HepG2 (cell line): Measurements from ENCODE around the gene LONP1. TPM values are rescaled to one million over a fixed set of nuclear protein-coding genes. Genes with fewer than 3 reads are reported as not detected.

Experiments used
- CEBPB ChIP-seq: IDR thresholded peaks from 2 replicates; pipeline ENCODE4 v1.6.1; 2011; ENCODE audit warnings: low read depth, low read length, improper control_type of control experiment, borderline replicate concordance
- CSRNP1 ChIP-seq: sonication (generic); formaldehyde crosslinking; IDR thresholded peaks from 2 replicates; pipeline ENCODE4 v1.8.1; 2023; ENCODE audit warnings: mild to moderate bottlenecking, missing genetic modification reagents
- CSRNP2 ChIP-seq: sonication (generic); formaldehyde crosslinking; conservative IDR thresholded peaks from 2 replicates; pipeline ENCODE4 v1.8.0; 2022; ENCODE audit warnings: low read depth, missing genetic modification reagents
- FOXK2 ChIP-seq: fragments of 450-650 bp; IDR thresholded peaks from 2 replicates; pipeline ENCODE4 v1.6.1; 2016
- GLI4 ChIP-seq: sonication (generic); formaldehyde crosslinking; IDR thresholded peaks from 2 replicates; pipeline ENCODE4 v1.5.1; 2020; ENCODE audit warnings: missing genetic modification reagents, mild to moderate bottlenecking, moderate library complexity, borderline replicate concordance
- HNF1B ChIP-seq: sonication (generic); formaldehyde crosslinking; IDR thresholded peaks from 2 replicates; pipeline ENCODE4 v1.5.1; 2020; ENCODE audit warnings: mild to moderate bottlenecking, moderate library complexity, missing genetic modification reagents
- SALL1 ChIP-seq: sonication (generic); formaldehyde crosslinking; IDR thresholded peaks from 2 replicates; pipeline ENCODE4 v1.8.0; 2022; ENCODE audit warnings: mild to moderate bottlenecking, missing genetic modification reagents
- SIX4 ChIP-seq: sonication (generic); formaldehyde crosslinking; IDR thresholded peaks from 2 replicates; pipeline ENCODE4 v1.4.0; 2020; ENCODE audit warnings: missing genetic modification reagents
- SMAD3 ChIP-seq: sonication (generic); formaldehyde crosslinking; IDR thresholded peaks from 2 replicates; pipeline ENCODE4 v1.4.0; 2020; ENCODE audit warnings: missing genetic modification reagents
- SMC3 ChIP-seq: IDR thresholded peaks from 2 replicates; pipeline ENCODE4 v1.6.1; 2011; ENCODE audit warnings: low read length, improper control_type of control experiment
- THAP11 ChIP-seq: IDR thresholded peaks from 2 replicates; pipeline ENCODE4 v1.6.1; 2016; ENCODE audit warnings: missing biosample characterization, missing genetic modification reagents
- XBP1 ChIP-seq: sonication (generic); formaldehyde crosslinking; IDR thresholded peaks from 2 replicates; pipeline ENCODE4 v1.5.0; 2020; ENCODE audit warnings: missing genetic modification reagents
- ZBTB33 ChIP-seq: sonication (generic); formaldehyde crosslinking; IDR thresholded peaks from 2 replicates; pipeline ENCODE4 v1.4.0; 2020; ENCODE audit warnings: missing genetic modification reagents
- ZBTB46 ChIP-seq: sonication (generic); formaldehyde crosslinking; IDR thresholded peaks from 2 replicates; pipeline ENCODE4 v1.4.0; 2020; ENCODE audit warnings: mild to moderate bottlenecking, missing genetic modification reagents, borderline replicate concordance
- ZFP90 ChIP-seq: sonication (generic); formaldehyde crosslinking; IDR thresholded peaks from 2 replicates; pipeline ENCODE4 v1.8.0; 2022; ENCODE audit warnings: missing genetic modification reagents, mild to moderate bottlenecking, inconsistent platforms, borderline replicate concordance
- ZKSCAN8 ChIP-seq: IDR thresholded peaks from 2 replicates; pipeline ENCODE4 v1.6.1; 2016; ENCODE audit warnings: borderline replicate concordance, missing genetic modification reagents, missing compliant biosample characterization
- ZNF143 ChIP-seq: sonication (generic); formaldehyde crosslinking; IDR thresholded peaks from 2 replicates; pipeline ENCODE4 v1.4.0; 2020; ENCODE audit warnings: missing genetic modification reagents
- ZNF30 ChIP-seq: sonication (generic); formaldehyde crosslinking; IDR thresholded peaks from 2 replicates; pipeline ENCODE4 v1.5.0; 2020; ENCODE audit warnings: mild to moderate bottlenecking, missing genetic modification reagents
- ZNF431 ChIP-seq: sonication (generic); formaldehyde crosslinking; IDR thresholded peaks from 2 replicates; pipeline ENCODE4 v1.9.0; 2022; ENCODE audit warnings: missing genetic modification reagents, low read depth, mild to moderate bottlenecking, borderline replicate concordance
- ZNF44 ChIP-seq: sonication (generic); formaldehyde crosslinking; IDR thresholded peaks from 2 replicates; pipeline ENCODE4 v1.5.1; 2020; ENCODE audit warnings: mild to moderate bottlenecking, missing genetic modification reagents
- ZNF501 ChIP-seq: sonication (generic); formaldehyde crosslinking; IDR thresholded peaks from 2 replicates; pipeline ENCODE4 v1.5.1; 2020; ENCODE audit warnings: mild to moderate bottlenecking, moderate library complexity, missing genetic modification reagents
- ZNF547 ChIP-seq: sonication (generic); formaldehyde crosslinking; IDR thresholded peaks from 2 replicates; pipeline ENCODE4 v1.5.1; 2020; ENCODE audit warnings: mild to moderate bottlenecking, missing genetic modification reagents
- ZNF672 ChIP-seq: sonication (generic); formaldehyde crosslinking; IDR thresholded peaks from 2 replicates; pipeline ENCODE4 v1.8.1; 2022; ENCODE audit warnings: missing genetic modification reagents
- ZNF883 ChIP-seq: sonication (generic); formaldehyde crosslinking; IDR thresholded peaks from 2 replicates; pipeline ENCODE4 v1.5.1; 2020; ENCODE audit warnings: mild to moderate bottlenecking, missing genetic modification reagents; ENCODE audit errors: not compliant biosample characterization
- polyA plus RNA-seq, 8 experiments: library from polyadenylated mRNA; depleted of rRNA in 3 of 8; stranded (reverse) in 7 of 8; unstranded in 1 of 8; fragments of >200 nt; fragmentation: Illumina TruSeq in 4 of 8; extraction: Trizol in 4 of 8; gene quantifications; 2 replicates each; pipeline versions ENCODE4 v1.2.1 to v1.2.3, GENCODE V29; 2011 to 2016; ENCODE audit warnings: low read depth in 4 of 8, missing spikeins in 1 of 8, mixed read lengths in 1 of 8; ENCODE audit not compliant: insufficient read depth in 1 of 8
- total RNA-seq, 5 experiments: library from RNA; depleted of rRNA; stranded (reverse); fragments of >200 nt; fragmentation: Illumina TruSeq; extraction: Trizol; gene quantifications; 2 replicates each; pipeline ENCODE4 v1.2.3, GENCODE V29; 2016; ENCODE audit warnings: low read depth in 1 of 5

Gene LONP1
- total and polyA plus RNA-seq, 2 of the 13 experiments (the other 11 are each of a cell fraction or from before 2014, with no cell fraction given) = 59.5 to 76.8 TPM

- TF ChIP-seq ZNF501 (CRISPR knock-in tag) (0 out of 2 replicates have a peak, but pooled peaks have one; percentile 47), ZNF883 (CRISPR knock-in tag) (no peak), ZNF44 (CRISPR knock-in tag) (no peak), GLI4 (CRISPR knock-in tag) (0 out of 2 replicates have a peak, but pooled peaks have one; percentile 43), ZNF143 (no peak), ZNF547 (CRISPR knock-in tag) (no peak), ZNF431 (CRISPR knock-in tag) (no peak), ZBTB46 (CRISPR knock-in tag) (no peak), CSRNP1 (CRISPR knock-in tag) (0 out of 2 replicates have a peak, but pooled peaks have one; percentile 58), SMC3 (no peak), ZNF30 (no peak), ZKSCAN8 (no peak), ZBTB33 (CRISPR knock-in tag) (no peak; the same call in 1 of the 2 replicates), FOXK2 (no peak), CSRNP2 (CRISPR knock-in tag) (no peak), SIX4 (CRISPR knock-in tag) (no peak), XBP1 (CRISPR knock-in tag) (no peak), HNF1B (CRISPR knock-in tag) (no peak; the same call in 1 of the 2 replicates), SALL1 (no peak), THAP11 (CRISPR knock-in tag) (no peak), CEBPB (no peak), ZFP90 (CRISPR knock-in tag) (no peak), SMAD3 (no peak), ZNF672 (CRISPR knock-in tag) (no peak)
Measured at GRCh38 chr19:5680084-5680436, 39.9 kb downstream of the LONP1 start (continued).
